ENCODE measurements around the gene BMP4. TPM values are rescaled to one million over a fixed set of nuclear protein-coding genes. Genes with fewer than 3 reads are reported as not detected.

Gene BMP4
- total and polyA plus RNA-seq, 2 donors (not counting 1 experiment from before 2014, with no cell fraction given), result not detected

GRCh38 chr14:54000341-54000811 is 43.8 kb upstream of the BMP4 start:
- Mint-ChIP-seq H3K27me3 (peaks cover 4% of the 10 kb centered on the region), H3K4me3 (no peak overlapping the region), H3K27ac (no peak overlapping the region), H3K4me1 (no peaks in the 10 kb centered on the region), H3K9me3 (ENCODE audit: insufficient read depth) (no peaks in the 10 kb centered on the region)
- no peaks in the 10 kb centered on the region for H3K79me2 ChIP-seq (ENCODE audit: control insufficient read depth, insufficient read depth, low read length)
- ChIA-PET POLR2A (no interaction called here), CTCF (no interaction called here)
- intact Hi-C loops (cut with micrococcal nuclease), result no loop called here
- no peak overlapping the region for H3K9ac ChIP-seq (ENCODE audit: low read length)
- no peak overlapping the region for H2AFZ ChIP-seq (ENCODE audit: insufficient read depth, low read depth, low read length, poor library complexity, severe bottlenecking)
- WGBS (ENCODE audit: insufficient coverage), result no CpG with 5 or more reads among the region's 1 CpG
- ATAC-seq (ENCODE audit: low read depth) (no peak), DNase-seq (no peak)
- H4K20me1 ChIP-seq (ENCODE audit: control insufficient read depth, insufficient read depth, low read length, poor library complexity, severe bottlenecking), result no peaks in the 10 kb centered on the region
- H3K27me3 ChIP-seq (replicated peaks in 1 of 4; ENCODE audit: control extremely low read depth in 1 of 4, control insufficient read depth in 3 of 4, insufficient read depth in 4 of 4, low read length in 3 of 4), result no peaks in the 10 kb centered on the region
- H3K4me2 ChIP-seq (replicated peaks; ENCODE audit: low read depth, low read length, poor library complexity, severe bottlenecking), result no peak overlapping the region
- H3K4me3 ChIP-seq (ENCODE audit: control extremely low read depth in 1 of 5, extremely low read depth in 1 of 5, insufficient read depth in 1 of 5, low read depth in 2 of 5, low read length in 4 of 5), result no peak overlapping the region
- no peak overlapping the region for H3K27ac ChIP-seq (ENCODE audit: low read length in 2 of 2)
- H3K9me3 ChIP-seq (ENCODE audit: control extremely low read depth in 1 of 3, control insufficient read depth in 2 of 3, insufficient read depth in 1 of 3, low read length in 2 of 3), result no peaks in the 10 kb centered on the region
- H3K36me3 ChIP-seq (replicated peaks in 1 of 2; ENCODE audit: control extremely low read depth in 1 of 2, control insufficient read depth in 1 of 2, extremely low read depth in 1 of 2, insufficient read depth in 2 of 2, low read length in 1 of 2), result no peaks in the 10 kb centered on the region
- no peaks in the 10 kb centered on the region for H3K4me1 ChIP-seq (ENCODE audit: control insufficient read depth in 2 of 2, insufficient read depth in 2 of 2, low read length in 2 of 2)
- TF ChIP-seq CTCF (IDR thresholded peaks at IDR 0.05) (no peak), EZH2 (IDR thresholded peaks at IDR 0.05; ENCODE audit: borderline replicate concordance, insufficient read depth, low read depth, low read length, poor library complexity, severe bottlenecking) (no peak)

- intact Hi-C loops (cut with micrococcal nuclease), result no loop called here
- Histone ChIP-seq H3K27ac (ENCODE audit: low read length in 2 of 2) (no peak overlapping the region), H2AFZ (ENCODE audit: insufficient read depth, low read depth, low read length, poor library complexity, severe bottlenecking) (no peak overlapping the region), H3K36me3 (replicated peaks in 1 of 2; ENCODE audit: control extremely low read depth in 1 of 2, control insufficient read depth in 1 of 2, extremely low read depth in 1 of 2, insufficient read depth in 2 of 2, low read length in 1 of 2) (no peaks in the 10 kb centered on the region), H4K20me1 (ENCODE audit: control insufficient read depth, insufficient read depth, low read length, poor library complexity, severe bottlenecking) (no peaks in the 10 kb centered on the region), H3K4me2 (replicated peaks; ENCODE audit: low read depth, low read length, poor library complexity, severe bottlenecking) (no peak overlapping the region), H3K4me3 (ENCODE audit: control extremely low read depth in 1 of 5, extremely low read depth in 1 of 5, insufficient read depth in 1 of 5, low read depth in 2 of 5, low read length in 4 of 5) (no peak overlapping the region), H3K9me3 (ENCODE audit: control extremely low read depth in 1 of 3, control insufficient read depth in 2 of 3, insufficient read depth in 1 of 3, low read length in 2 of 3) (no peaks in the 10 kb centered on the region), H3K79me2 (ENCODE audit: control insufficient read depth, insufficient read depth, low read length) (no peaks in the 10 kb centered on the region), H3K4me1 (ENCODE audit: control insufficient read depth in 2 of 2, insufficient read depth in 2 of 2, low read length in 2 of 2) (no peaks in the 10 kb centered on the region), H3K27me3 (replicated peaks in 1 of 4; ENCODE audit: control extremely low read depth in 1 of 4, control insufficient read depth in 3 of 4, insufficient read depth in 4 of 4, low read length in 3 of 4) (no peaks in the 10 kb centered on the region), H3K9ac (ENCODE audit: low read length) (no peak overlapping the region)
- Mint-ChIP-seq H3K4me3 (no peak overlapping the region), H3K9me3 (ENCODE audit: insufficient read depth) (no peaks in the 10 kb centered on the region), H3K27ac (no peak overlapping the region), H3K4me1 (no peaks in the 10 kb centered on the region), H3K27me3 (peaks cover 4% of the 10 kb centered on the region)
- ChIA-PET CTCF (no interaction called here), POLR2A (no interaction called here)
- TF ChIP-seq EZH2 (IDR thresholded peaks at IDR 0.05; ENCODE audit: borderline replicate concordance, insufficient read depth, low read depth, low read length, poor library complexity, severe bottlenecking), result no peak
- no peak for TF ChIP-seq CTCF (IDR thresholded peaks at IDR 0.05)
- DNase-seq, result no peak
- ATAC-seq (ENCODE audit: low read depth), result no peak
- no CpG with 5 or more reads among the region's 5 CpGs for WGBS (ENCODE audit: insufficient coverage)
Observed at GRCh38 chr14:53999061-53999488, 42.5 kb upstream of the BMP4 start.
